Left lung (tissue), 10 donors: ENCODE data around the gene NPS. TPM values are rescaled to one million over a fixed set of nuclear protein-coding genes. Genes with fewer than 3 reads are reported as not detected.
A peak's percentile ranks its signal among the peaks of the same experiment; 100 is the strongest.

Experiments
- ATAC-seq: fragments of 200-7000 bp; cut with Tn5 transposase; one replicate; pipeline ENCODE4 v1.9.1; 2020; ENCODE audit warnings: moderate library complexity
- DNase-seq, 4 donors: peaks; one replicate each; pipeline ENCODE4 v3.0.0-alpha.2; 2013 to 2020
- H3K27ac ChIP-seq, 2 donors: fragments of 200-600 bp; sonication (generic) in 1 of 2; one replicate each; pipeline versions ENCODE4 v1.5.0 to v1.8.0; 2020 to 2021
- H3K27me3 ChIP-seq, 2 donors: fragments of 200-600 bp; sonication (generic) in 1 of 2; one replicate each; pipeline versions ENCODE4 v1.5.0 to v1.8.0; 2020 to 2021
- H3K36me3 ChIP-seq, 2 donors: fragments of 200-600 bp; sonication (generic) in 1 of 2; one replicate each; pipeline versions ENCODE4 v1.5.0 to v1.8.0; 2020 to 2021
- H3K4me1 ChIP-seq, 2 donors: fragments of 200-600 bp; one replicate each; pipeline ENCODE4 v1.8.0; 2021
- H3K4me3 ChIP-seq, 2 donors: fragments of 200-600 bp; sonication (generic) in 1 of 2; one replicate each; pipeline versions ENCODE4 v1.5.0 to v1.8.0; 2020 to 2021; ENCODE audit warnings: mild to moderate bottlenecking in 1 of 2
- H3K9me3 ChIP-seq, 2 donors: fragments of 200-600 bp; sonication (generic) in 1 of 2; one replicate each; pipeline versions ENCODE4 v1.5.0 to v1.8.0; 2020 to 2021
- CTCF ChIP-seq, 2 donors: fragments of 200-600 bp; sonication (generic) in 1 of 2; IDR thresholded peaks; one replicate each; pipeline versions ENCODE4 v1.5.0 to v1.8.0; 2021; ENCODE audit warnings: antibody characterized with exemption in 2 of 2
- intact Hi-C, 2 donors: fragments of 100-400 bp; cut with DNase I; formaldehyde crosslinking; loops; one replicate each; pipeline versions ENCODE4 v1.11.2 to v1.14.2; 2022
- polyA plus RNA-seq, 6 donors: library from polyadenylated mRNA; unstranded; fragments of 120-200 nt; gene quantifications; one replicate each; pipeline ENCODE4 v1.2.1, GENCODE V29; 2013; ENCODE audit not compliant: insufficient read length in 6 of 6
- total RNA-seq, 2 donors: library from RNA; stranded (reverse); fragmentation: NEBNext Ultra II Directional; extraction: Animal tissue kit (Norgen Biotek cat#: 25700); gene quantifications; one replicate each; pipeline ENCODE4 v1.2.1, GENCODE V29; 2021
- donor health status: DM: no; HTN: yes; CAD: no.
- donor health status: DM: no; HTN: no; CAD: no.

The NPS gene
- total and polyA plus RNA-seq, 8 donors: not detected

- DNase-seq (no peak), ATAC-seq (no peak)
- intact Hi-C loops: no loop called here
- no peak for TF ChIP-seq CTCF (IDR thresholded peaks at IDR 0.05)
- Histone ChIP-seq H3K9me3 (peaks cover 0 to 7% of the 10 kb centered on the region in 2 donors), H3K27ac (no peak overlapping the region), H3K27me3 (no peaks in the 10 kb centered on the region), H3K4me1 (peaks cover 7 to 24% of the 10 kb centered on the region in 2 donors), H3K36me3 (no peaks in the 10 kb centered on the region), H3K4me3 (no peak overlapping the region)
Measured at GRCh38 chr10:127576051-127576450, 26.9 kb downstream of the NPS start.

GRCh38 chr10:127576740-127577161 is 27.6 kb downstream of the NPS start:
- no peak overlapping the region for H3K27ac ChIP-seq
- peaks cover 0 to 7% of the 10 kb centered on the region in 2 donors for H3K9me3 ChIP-seq
- H3K27me3 ChIP-seq: no peaks in the 10 kb centered on the region
- ATAC-seq: peak; percentile 17
- intact Hi-C loops: no loop called here
- no peak for TF ChIP-seq CTCF (IDR thresholded peaks at IDR 0.05)
- peaks cover 7 to 24% of the 10 kb centered on the region in 2 donors for H3K4me1 ChIP-seq
- DNase-seq: no peak
- H3K36me3 ChIP-seq: no peaks in the 10 kb centered on the region
- H3K4me3 ChIP-seq: no peak overlapping the region

- Histone ChIP-seq H3K4me1 (peaks cover 7 to 24% of the 10 kb centered on the region in 2 donors), H3K27ac (no peak overlapping the region), H3K27me3 (no peaks in the 10 kb centered on the region), H3K36me3 (no peaks in the 10 kb centered on the region), H3K4me3 (no peak overlapping the region), H3K9me3 (peaks cover 0 to 7% of the 10 kb centered on the region in 2 donors)
- TF ChIP-seq CTCF (IDR thresholded peaks at IDR 0.05): no peak
- ATAC-seq (peak; percentile 71), DNase-seq (no peak)
- intact Hi-C loops: no loop called here
Measured at GRCh38 chr10:127577376-127578258, 28.5 kb downstream of the NPS start.

GRCh38 chr10:127578259-127578960 is 29.3 kb downstream of the NPS start:
- Histone ChIP-seq H3K4me3 (no peak overlapping the region), H3K36me3 (no peaks in the 10 kb centered on the region), H3K27ac (no peak overlapping the region), H3K4me1 (peaks cover 7 to 24% of the 10 kb centered on the region in 2 donors), H3K9me3 (peaks cover 0 to 3% of the 10 kb centered on the region in 2 donors), H3K27me3 (no peaks in the 10 kb centered on the region)
- DNase-seq (no peak), ATAC-seq (peak; percentile 67)
- intact Hi-C loops: no loop called here
- no peak for TF ChIP-seq CTCF (IDR thresholded peaks at IDR 0.05)

GRCh38 chr10:127578961-127579305 is 29.8 kb downstream of the NPS start:
- no peak overlapping the region for H3K4me3 ChIP-seq
- DNase-seq (no peak), ATAC-seq (no peak)
- no peaks in the 10 kb centered on the region for H3K9me3 ChIP-seq
- peaks cover 7 to 24% of the 10 kb centered on the region in 2 donors for H3K4me1 ChIP-seq
- no peak for TF ChIP-seq CTCF (IDR thresholded peaks at IDR 0.05)
- intact Hi-C loops: no loop called here
- H3K27me3 ChIP-seq: no peaks in the 10 kb centered on the region
- H3K27ac ChIP-seq: no peak overlapping the region
- no peaks in the 10 kb centered on the region for H3K36me3 ChIP-seq
